ENCODE measurements around the gene LARP4B. TPM values are rescaled to one million over a fixed set of nuclear protein-coding genes. Genes with fewer than 3 reads are reported as not detected.

The LARP4B gene
- total RNA-seq, 1 donor from 2014 or later = 90.2 TPM

DNA sequence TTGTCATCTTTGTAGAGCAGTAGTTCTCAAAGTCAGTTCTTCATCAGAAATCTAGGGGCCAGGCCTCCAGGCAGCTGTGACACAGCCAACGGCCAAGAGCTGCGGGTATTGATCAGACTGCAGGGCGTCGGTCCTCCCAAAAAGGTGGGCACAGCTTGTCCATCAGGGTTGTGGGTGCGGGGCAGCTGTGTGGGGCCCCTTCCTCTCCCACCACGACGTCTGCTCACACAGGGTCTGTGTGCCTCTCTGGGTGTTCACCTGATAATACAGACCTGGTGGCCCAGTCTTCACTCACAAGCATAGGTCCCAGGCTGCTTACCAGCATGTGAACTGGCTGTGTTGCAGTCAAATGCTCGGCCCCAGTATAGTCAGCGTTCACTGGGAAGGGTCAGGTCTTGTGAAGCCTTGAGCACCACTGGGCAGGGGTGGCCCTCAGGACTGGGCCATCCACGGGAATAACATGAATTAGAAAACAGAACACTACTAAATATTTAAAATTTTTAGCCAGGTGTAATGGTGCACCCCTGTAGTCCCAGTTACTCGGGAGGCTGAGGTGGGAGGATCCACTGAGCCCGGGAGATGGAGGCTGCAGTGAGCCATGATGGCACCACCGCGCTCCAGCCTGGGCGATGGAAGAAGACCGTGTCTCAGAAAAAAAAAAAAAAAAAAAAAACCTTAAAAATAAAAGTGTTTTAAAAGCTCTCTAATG, 139.3 kb downstream of the LARP4B start:
- H3K4me3 Mint-ChIP-seq = no peak overlapping the region
- peaks cover 22% of the 10 kb centered on the region for H3K9me3 Mint-ChIP-seq
- no peak for DNase-seq (ENCODE audit: low spot score in 2 of 2, unreplicated experiment in 2 of 2)
- no peak for TF ChIP-seq CTCF (IDR thresholded peaks at IDR 0.05; ENCODE audit: unreplicated experiment)
- no peaks in the 10 kb centered on the region for H3K27me3 Mint-ChIP-seq (ENCODE audit: low read depth)
- peaks cover 21% of the 10 kb centered on the region for H3K36me3 Mint-ChIP-seq
- H3K27ac Mint-ChIP-seq = no peak overlapping the region
- H3K4me1 Mint-ChIP-seq = peaks cover 2% of the 10 kb centered on the region

GRCh38 chr10:791639-792038, 139.9 kb downstream of the LARP4B start:
- H3K9me3 Mint-ChIP-seq = peaks cover 20% of the 10 kb centered on the region
- no peak overlapping the region for H3K27ac Mint-ChIP-seq
- no peak overlapping the region for H3K4me3 Mint-ChIP-seq
- H3K36me3 Mint-ChIP-seq = peaks cover 19% of the 10 kb centered on the region
- peaks cover 2% of the 10 kb centered on the region for H3K4me1 Mint-ChIP-seq
- H3K27me3 Mint-ChIP-seq (ENCODE audit: low read depth) = no peaks in the 10 kb centered on the region
- no peak for TF ChIP-seq CTCF (IDR thresholded peaks at IDR 0.05; ENCODE audit: unreplicated experiment)
- no peak for DNase-seq (ENCODE audit: low spot score in 2 of 2, unreplicated experiment in 2 of 2)

DNA sequence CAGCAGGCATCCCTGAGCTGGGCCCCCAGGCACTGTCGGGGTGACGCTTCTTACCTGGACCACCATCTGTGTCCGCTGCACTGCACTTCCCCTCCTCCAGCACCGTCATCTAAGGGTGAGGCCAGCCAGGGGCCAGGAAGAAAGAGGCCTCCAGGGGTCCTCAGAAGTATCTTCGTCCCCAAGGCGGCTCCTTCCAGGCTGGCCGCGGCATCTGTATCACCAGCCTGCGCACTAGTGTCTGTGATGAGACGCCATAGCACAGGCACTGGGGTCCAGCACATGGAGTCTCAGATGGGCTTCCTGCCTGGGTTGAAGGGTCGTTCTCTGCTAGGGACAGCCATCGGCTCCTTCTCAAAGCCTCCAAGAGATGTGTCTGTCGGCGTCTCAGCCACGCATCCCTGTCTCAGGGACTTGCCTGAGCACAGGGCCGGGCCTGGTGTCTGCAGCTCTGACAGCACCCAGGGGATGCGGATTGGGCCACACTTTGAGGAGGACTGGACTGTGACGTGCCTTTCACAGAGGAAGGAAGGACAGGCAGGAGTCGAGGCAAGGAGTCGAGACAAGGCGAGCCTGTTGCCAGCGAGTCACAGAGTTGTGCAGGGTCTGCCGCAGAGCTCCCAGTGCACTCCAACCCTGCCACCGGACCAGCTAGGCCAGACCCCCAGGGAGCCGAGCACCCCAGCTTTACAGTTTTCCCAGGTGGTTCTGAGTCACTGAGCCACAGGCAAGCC, 140.5 kb downstream of the LARP4B start:
- peak in 1 of 2 experiments; percentile 36 for DNase-seq (ENCODE audit: low spot score in 2 of 2, unreplicated experiment in 2 of 2)

DNA sequence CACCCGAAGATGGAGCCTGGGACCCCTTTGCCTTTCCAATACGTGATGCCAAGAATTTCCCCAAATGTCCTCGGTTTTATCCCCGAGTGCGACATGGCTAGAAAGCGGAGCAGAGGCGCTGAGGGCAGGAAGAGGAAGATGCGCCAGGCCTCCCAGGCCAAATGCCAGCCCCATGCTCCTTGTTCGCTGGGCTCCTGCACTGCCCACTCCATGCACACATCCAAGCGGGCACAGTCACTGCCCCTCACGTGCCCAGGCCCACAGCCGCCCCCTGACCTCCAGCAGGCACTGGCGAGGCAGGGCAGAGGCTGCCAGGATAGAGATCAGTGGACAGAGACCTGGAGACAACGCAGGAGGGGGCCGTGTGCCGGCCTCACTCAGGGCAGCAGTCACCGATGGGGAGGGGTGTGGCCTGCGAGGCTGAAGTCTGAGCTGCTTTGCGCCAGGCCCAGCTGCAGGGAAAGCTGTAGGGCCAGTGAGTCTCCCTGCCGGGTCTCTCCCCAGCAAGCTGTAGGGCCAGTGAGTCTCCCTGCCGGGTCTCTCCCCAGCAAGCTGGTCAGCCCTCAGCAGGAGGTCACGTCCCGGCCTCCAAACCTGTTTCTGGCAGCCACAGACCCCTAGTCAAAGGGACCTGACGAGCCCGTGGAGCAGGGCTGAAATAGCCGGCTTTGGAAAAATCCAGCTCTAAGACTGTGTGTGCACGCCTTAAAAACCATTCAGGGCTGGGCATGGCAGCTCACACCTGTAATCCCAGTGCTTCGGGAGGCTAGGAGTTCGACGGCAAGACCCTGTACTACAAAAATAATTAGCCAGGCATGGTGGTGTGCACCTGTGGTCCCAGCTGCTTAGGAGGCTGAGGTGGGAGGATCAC, 141.4 kb downstream of the LARP4B start:
- peak overlapping the region; percentile 81 for H3K4me3 Mint-ChIP-seq
- no peak overlapping the region for H3K27ac Mint-ChIP-seq
- no peaks in the 10 kb centered on the region for H3K27me3 Mint-ChIP-seq (ENCODE audit: low read depth)
- H3K9me3 Mint-ChIP-seq = peaks cover 4% of the 10 kb centered on the region
- no peak for TF ChIP-seq CTCF (IDR thresholded peaks at IDR 0.05; ENCODE audit: unreplicated experiment)
- DNase-seq (ENCODE audit: low spot score in 2 of 2, unreplicated experiment in 2 of 2) = no peak
- peaks cover 4% of the 10 kb centered on the region for H3K36me3 Mint-ChIP-seq
- peaks cover 6% of the 10 kb centered on the region for H3K4me1 Mint-ChIP-seq

More for the DNA sequence above, 140.5 kb downstream of the LARP4B start:
- TF ChIP-seq CTCF (IDR thresholded peaks at IDR 0.05; ENCODE audit: unreplicated experiment) = no peak
- Mint-ChIP-seq H3K36me3 (peaks cover 12% of the 10 kb centered on the region), H3K4me3 (no peak overlapping the region), H3K27me3 (ENCODE audit: low read depth) (no peaks in the 10 kb centered on the region), H3K4me1 (peaks cover 5% of the 10 kb centered on the region), H3K27ac (no peak overlapping the region), H3K9me3 (peaks cover 13% of the 10 kb centered on the region)

All from mesothelial cell of epicardium (in vitro differentiated cells).